HG02571 (cell line): ENCODE data around the gene PRR16.

Experiments
- ATAC-seq: cut with Tn5 transposase; IDR thresholded peaks from one replicate; pipeline ENCODE4 v1.9.1; 2021; ENCODE audit warnings: mild to moderate bottlenecking, moderate library complexity; ENCODE audit not compliant: unreplicated experiment

PRR16 gene

GRCh38 chr5:120706877-120707276, 242.8 kb downstream of the PRR16 start:
- no peak for ATAC-seq

- ATAC-seq = no peak
Observed at GRCh38 chr5:120717381-120717780, 253.3 kb downstream of the PRR16 start.

- ATAC-seq = no peak
Observed at GRCh38 chr5:120730214-120730613, 266.1 kb downstream of the PRR16 start.

- no peak for ATAC-seq
Observed at GRCh38 chr5:120734033-120734432, 269.9 kb downstream of the PRR16 start.

- ATAC-seq = no peak
Observed at GRCh38 chr5:120735076-120735475, 271.0 kb downstream of the PRR16 start.
